HepG2 (cell line): Measurements from ENCODE around the gene PSMD5. TPM values are rescaled to one million over a fixed set of nuclear protein-coding genes. Genes with fewer than 3 reads are reported as not detected.

Source experiments
- HOXA3 ChIP-seq: sonication (generic); formaldehyde crosslinking; IDR thresholded peaks from 2 replicates; pipeline ENCODE4 v1.5.0; 2020; ENCODE audit warnings: missing genetic modification reagents
- HOXA9 ChIP-seq: sonication (generic); formaldehyde crosslinking; IDR thresholded peaks from 2 replicates; pipeline ENCODE4 v1.8.1; 2022; ENCODE audit warnings: missing genetic modification reagents, mild to moderate bottlenecking, moderate library complexity, borderline replicate concordance
- MYNN ChIP-seq: sonication (generic); formaldehyde crosslinking; IDR thresholded peaks from 2 replicates; pipeline ENCODE4 v1.4.0; 2020; ENCODE audit warnings: mild to moderate bottlenecking, low read depth, missing genetic modification reagents
- PRDM10 ChIP-seq: sonication (generic); formaldehyde crosslinking; IDR thresholded peaks from 2 replicates; pipeline ENCODE4 v1.4.0; 2020; ENCODE audit warnings: low read depth, missing genetic modification reagents
- RFX1 ChIP-seq: fragments of 450-650 bp; IDR thresholded peaks from 2 replicates; pipeline ENCODE4 v1.6.1; 2017
- SUZ12 ChIP-seq: fragments of 150-350 bp; IDR thresholded peaks from 2 replicates; pipeline ENCODE4 v1.6.1; 2014; ENCODE audit warnings: low read depth, low read length
- TARDBP ChIP-seq: sonication (generic); formaldehyde crosslinking; IDR thresholded peaks from 2 replicates; pipeline ENCODE4 v1.8.0; 2022; ENCODE audit warnings: mild to moderate bottlenecking, missing genetic modification reagents
- ZBTB20 ChIP-seq: sonication (generic); formaldehyde crosslinking; IDR thresholded peaks from 2 replicates; pipeline ENCODE4 v1.8.1; 2023; ENCODE audit warnings: missing genetic modification reagents, low read depth, mild to moderate bottlenecking, borderline replicate concordance
- ZBTB26 ChIP-seq: IDR thresholded peaks from 2 replicates; pipeline ENCODE4 v1.6.1; 2016; ENCODE audit warnings: missing compliant biosample characterization, missing genetic modification reagents, borderline replicate concordance
- ZNF20 ChIP-seq: sonication (generic); formaldehyde crosslinking; IDR thresholded peaks from 2 replicates; pipeline ENCODE4 v1.4.0; 2020; ENCODE audit warnings: mild to moderate bottlenecking, moderate library complexity, missing genetic modification reagents
- ZNF616 ChIP-seq: sonication (generic); formaldehyde crosslinking; IDR thresholded peaks from 2 replicates; pipeline ENCODE4 v1.5.0; 2020; ENCODE audit warnings: low read depth, mild to moderate bottlenecking, missing genetic modification reagents
- ZNF747 ChIP-seq: sonication (generic); formaldehyde crosslinking; IDR thresholded peaks from 2 replicates; pipeline ENCODE4 v1.8.1; 2023; ENCODE audit warnings: missing genetic modification reagents, mild to moderate bottlenecking, borderline replicate concordance
- polyA plus RNA-seq, 8 experiments: library from polyadenylated mRNA; depleted of rRNA in 3 of 8; stranded (reverse) in 7 of 8; unstranded in 1 of 8; fragments of >200 nt; fragmentation: Illumina TruSeq in 4 of 8; extraction: Trizol in 4 of 8; gene quantifications; 2 replicates each; pipeline versions ENCODE4 v1.2.1 to v1.2.3, GENCODE V29; 2011 to 2016; ENCODE audit warnings: low read depth in 4 of 8, missing spikeins in 1 of 8, mixed read lengths in 1 of 8; ENCODE audit not compliant: insufficient read depth in 1 of 8
- total RNA-seq, 5 experiments: library from RNA; depleted of rRNA; stranded (reverse); fragments of >200 nt; fragmentation: Illumina TruSeq; extraction: Trizol; gene quantifications; 2 replicates each; pipeline ENCODE4 v1.2.3, GENCODE V29; 2016; ENCODE audit warnings: low read depth in 1 of 5
- TF ChIP-seq, protein P1 (sequence below): sonication (generic); formaldehyde crosslinking; conservative IDR thresholded peaks from 2 replicates; pipeline ENCODE4 v1.8.0; 2022; ENCODE audit warnings: low read depth, missing genetic modification reagents
- TF ChIP-seq, protein P2 (sequence below): sonication (generic); formaldehyde crosslinking; IDR thresholded peaks from 2 replicates; pipeline ENCODE4 v1.4.0; 2020; ENCODE audit warnings: missing genetic modification reagents
- TF ChIP-seq, protein P3 (sequence below): sonication (generic); formaldehyde crosslinking; IDR thresholded peaks from 2 replicates; pipeline ENCODE4 v1.8.1; 2023; ENCODE audit warnings: missing genetic modification reagents, mild to moderate bottlenecking, borderline replicate concordance

Gene PSMD5
- total and polyA plus RNA-seq, 2 of the 13 experiments (the other 11 are each of a cell fraction or from before 2014, with no cell fraction given) = 12.7 to 18.1 TPM

GRCh38 chr9:120842685-120843485 lies at the start of gene PSMD5 (continued):
- TF ChIP-seq ZBTB20 (no peak), RFX1 (no peak), SUZ12 (no peak), ZNF20 (CRISPR knock-in tag) (peak; percentile 81; the same call in 1 of the 2 replicates), ZNF616 (peak; percentile 64; the same call in 1 of the 2 replicates), HOXA9 (0 out of 2 replicates have a peak, but pooled peaks have one; percentile 34), TARDBP (no peak; the same call in 1 of the 2 replicates), PRDM10 (no peak; the same call in 1 of the 2 replicates), ZNF747 (no peak; the same call in 1 of the 2 replicates), ZBTB26 (CRISPR knock-in tag) (peak; percentile 12; the same call in 1 of the 2 replicates), HOXA3 (CRISPR knock-in tag) (peak; percentile 92), MYNN (CRISPR knock-in tag) (no peak)
- TF ChIP-seq, protein P1, sequence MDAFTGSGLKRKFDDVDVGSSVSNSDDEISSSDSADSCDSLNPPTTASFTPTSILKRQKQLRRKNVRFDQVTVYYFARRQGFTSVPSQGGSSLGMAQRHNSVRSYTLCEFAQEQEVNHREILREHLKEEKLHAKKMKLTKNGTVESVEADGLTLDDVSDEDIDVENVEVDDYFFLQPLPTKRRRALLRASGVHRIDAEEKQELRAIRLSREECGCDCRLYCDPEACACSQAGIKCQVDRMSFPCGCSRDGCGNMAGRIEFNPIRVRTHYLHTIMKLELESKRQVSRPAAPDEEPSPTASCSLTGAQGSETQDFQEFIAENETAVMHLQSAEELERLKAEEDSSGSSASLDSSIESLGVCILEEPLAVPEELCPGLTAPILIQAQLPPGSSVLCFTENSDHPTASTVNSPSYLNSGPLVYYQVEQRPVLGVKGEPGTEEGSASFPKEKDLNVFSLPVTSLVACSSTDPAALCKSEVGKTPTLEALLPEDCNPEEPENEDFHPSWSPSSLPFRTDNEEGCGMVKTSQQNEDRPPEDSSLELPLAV (CRISPR knock-in tag) = 0 out of 2 replicates have a peak, but pooled peaks have one; percentile 17
- TF ChIP-seq, protein P2, sequence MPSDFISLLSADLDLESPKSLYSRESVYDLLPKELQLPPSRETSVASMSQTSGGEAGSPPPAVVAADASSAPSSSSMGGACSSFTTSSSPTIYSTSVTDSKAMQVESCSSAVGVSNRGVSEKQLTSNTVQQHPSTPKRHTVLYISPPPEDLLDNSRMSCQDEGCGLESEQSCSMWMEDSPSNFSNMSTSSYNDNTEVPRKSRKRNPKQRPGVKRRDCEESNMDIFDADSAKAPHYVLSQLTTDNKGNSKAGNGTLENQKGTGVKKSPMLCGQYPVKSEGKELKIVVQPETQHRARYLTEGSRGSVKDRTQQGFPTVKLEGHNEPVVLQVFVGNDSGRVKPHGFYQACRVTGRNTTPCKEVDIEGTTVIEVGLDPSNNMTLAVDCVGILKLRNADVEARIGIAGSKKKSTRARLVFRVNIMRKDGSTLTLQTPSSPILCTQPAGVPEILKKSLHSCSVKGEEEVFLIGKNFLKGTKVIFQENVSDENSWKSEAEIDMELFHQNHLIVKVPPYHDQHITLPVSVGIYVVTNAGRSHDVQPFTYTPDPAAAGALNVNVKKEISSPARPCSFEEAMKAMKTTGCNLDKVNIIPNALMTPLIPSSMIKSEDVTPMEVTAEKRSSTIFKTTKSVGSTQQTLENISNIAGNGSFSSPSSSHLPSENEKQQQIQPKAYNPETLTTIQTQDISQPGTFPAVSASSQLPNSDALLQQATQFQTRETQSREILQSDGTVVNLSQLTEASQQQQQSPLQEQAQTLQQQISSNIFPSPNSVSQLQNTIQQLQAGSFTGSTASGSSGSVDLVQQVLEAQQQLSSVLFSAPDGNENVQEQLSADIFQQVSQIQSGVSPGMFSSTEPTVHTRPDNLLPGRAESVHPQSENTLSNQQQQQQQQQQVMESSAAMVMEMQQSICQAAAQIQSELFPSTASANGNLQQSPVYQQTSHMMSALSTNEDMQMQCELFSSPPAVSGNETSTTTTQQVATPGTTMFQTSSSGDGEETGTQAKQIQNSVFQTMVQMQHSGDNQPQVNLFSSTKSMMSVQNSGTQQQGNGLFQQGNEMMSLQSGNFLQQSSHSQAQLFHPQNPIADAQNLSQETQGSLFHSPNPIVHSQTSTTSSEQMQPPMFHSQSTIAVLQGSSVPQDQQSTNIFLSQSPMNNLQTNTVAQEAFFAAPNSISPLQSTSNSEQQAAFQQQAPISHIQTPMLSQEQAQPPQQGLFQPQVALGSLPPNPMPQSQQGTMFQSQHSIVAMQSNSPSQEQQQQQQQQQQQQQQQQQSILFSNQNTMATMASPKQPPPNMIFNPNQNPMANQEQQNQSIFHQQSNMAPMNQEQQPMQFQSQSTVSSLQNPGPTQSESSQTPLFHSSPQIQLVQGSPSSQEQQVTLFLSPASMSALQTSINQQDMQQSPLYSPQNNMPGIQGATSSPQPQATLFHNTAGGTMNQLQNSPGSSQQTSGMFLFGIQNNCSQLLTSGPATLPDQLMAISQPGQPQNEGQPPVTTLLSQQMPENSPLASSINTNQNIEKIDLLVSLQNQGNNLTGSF (CRISPR knock-in tag) = peak; percentile 79; the same call in 1 of the 2 replicates
- TF ChIP-seq, protein P3, sequence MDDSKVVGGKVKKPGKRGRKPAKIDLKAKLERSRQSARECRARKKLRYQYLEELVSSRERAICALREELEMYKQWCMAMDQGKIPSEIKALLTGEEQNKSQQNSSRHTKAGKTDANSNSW (CRISPR knock-in tag) = no peak; the same call in 1 of the 2 replicates
